GM18519 (cell line): ENCODE results near the gene SLC19A3.
"Not testable (repeated sequence)": the region's sequence is repeated elsewhere in the genome, so short reads cannot be mapped to it uniquely, and the experiment has no call there.

ENCODE experiments used
- ATAC-seq: cut with Tn5 transposase; IDR thresholded peaks from one replicate; pipeline ENCODE4 v1.9.1; 2021; ENCODE audit warnings: mild to moderate bottlenecking, moderate library complexity; ENCODE audit not compliant: unreplicated experiment, low FRiP score

SLC19A3 gene

GRCh38 chr2:227717687-227718567 is at the start of gene SLC19A3:
TSS of gene SLC19A3 (minus strand) at chr2:227718028. CDS start at chr2:227702318, 15,710 bp downstream.
- no peak for ATAC-seq

- peak; percentile 95 for ATAC-seq
Measured at GRCh38 chr2:227766373-227766883, 48.6 kb upstream of the SLC19A3 start.

GRCh38 chr2:227765788-227766372 is 48.1 kb upstream of the SLC19A3 start:
- peak; percentile 9 for ATAC-seq

- ATAC-seq = no peak
Measured at GRCh38 chr2:227761740-227762476, 44.1 kb upstream of the SLC19A3 start.

GRCh38 chr2:227759411-227760118 is 41.7 kb upstream of the SLC19A3 start:
- no peak for ATAC-seq

- ATAC-seq = not testable (repeated sequence)
Measured at GRCh38 chr2:227756261-227756660, 38.4 kb upstream of the SLC19A3 start.

GRCh38 chr2:227748079-227748478 is 30.3 kb upstream of the SLC19A3 start:
- ATAC-seq = no peak

GRCh38 chr2:227745594-227745993 is 27.8 kb upstream of the SLC19A3 start, which contains the start of gene SCYGR8:
TSS of gene SCYGR8 (plus strand) at chr2:227745894. CDS start at chr2:227745894, 0 bp downstream.
- ATAC-seq = no peak

GRCh38 chr2:227740705-227741104 is 22.9 kb upstream of the SLC19A3 start:
- not testable (repeated sequence) for ATAC-seq

- ATAC-seq = no peak
Measured at GRCh38 chr2:227739351-227739750, 21.5 kb upstream of the SLC19A3 start.

- ATAC-seq = no peak
Measured at GRCh38 chr2:227728035-227728434, 10.2 kb upstream of the SLC19A3 start, which contains the start of gene SCYGR7. TSS of gene SCYGR7 (plus strand) at chr2:227728335. CDS start at chr2:227728335, 0 bp downstream.

- ATAC-seq = no peak
Measured at GRCh38 chr2:227724394-227725039, 6.7 kb upstream of the SLC19A3 start, which contains the start of gene SCYGR6. TSS of gene SCYGR6 (minus strand) at chr2:227724757. CDS start at chr2:227724757, 0 bp downstream.

GRCh38 chr2:227722821-227723220 is 5.0 kb upstream of the SLC19A3 start:
- not testable (repeated sequence) for ATAC-seq

GRCh38 chr2:227720680-227721079 is 2.9 kb upstream of the SLC19A3 start:
- no peak for ATAC-seq

- no peak for ATAC-seq
Measured at GRCh38 chr2:227719641-227720040, 1.8 kb upstream of the SLC19A3 start.

- ATAC-seq = no peak
Measured at GRCh38 chr2:227716501-227716900, 1.3 kb downstream of the SLC19A3 start.

- no peak for ATAC-seq
Measured at GRCh38 chr2:227713291-227713690, 4.5 kb downstream of the SLC19A3 start.

- no peak for ATAC-seq
Measured at GRCh38 chr2:227710986-227711385, 6.8 kb downstream of the SLC19A3 start.

- no peak for ATAC-seq
Measured at GRCh38 chr2:227707390-227707789, 10.4 kb downstream of the SLC19A3 start.
